ENCODE measurements around the gene TCF7L1.
"Not testable (repeated sequence)": the region's sequence is repeated elsewhere in the genome, so short reads cannot be mapped to it uniquely, and the experiment has no call there.

GRCh38 chr2:85323988-85324367 is 190.8 kb downstream of the TCF7L1 start:
- TF ChIP-seq CTCF (IDR thresholded peaks at IDR 0.05); EP300 (IDR thresholded peaks at IDR 0.05); POLR2A (IDR thresholded peaks at IDR 0.05; ENCODE audit: low read depth); POLR2AphosphoS5 (IDR thresholded peaks at IDR 0.05): not testable (repeated sequence)

All from esophagus muscularis mucosa (tissue), 4 donors.